Measurements from ENCODE around the gene DCBLD2.
"Not testable (repeated sequence)": the region's sequence is repeated elsewhere in the genome, so short reads cannot be mapped to it uniquely, and the experiment has no call there.

DCBLD2 gene

DNA sequence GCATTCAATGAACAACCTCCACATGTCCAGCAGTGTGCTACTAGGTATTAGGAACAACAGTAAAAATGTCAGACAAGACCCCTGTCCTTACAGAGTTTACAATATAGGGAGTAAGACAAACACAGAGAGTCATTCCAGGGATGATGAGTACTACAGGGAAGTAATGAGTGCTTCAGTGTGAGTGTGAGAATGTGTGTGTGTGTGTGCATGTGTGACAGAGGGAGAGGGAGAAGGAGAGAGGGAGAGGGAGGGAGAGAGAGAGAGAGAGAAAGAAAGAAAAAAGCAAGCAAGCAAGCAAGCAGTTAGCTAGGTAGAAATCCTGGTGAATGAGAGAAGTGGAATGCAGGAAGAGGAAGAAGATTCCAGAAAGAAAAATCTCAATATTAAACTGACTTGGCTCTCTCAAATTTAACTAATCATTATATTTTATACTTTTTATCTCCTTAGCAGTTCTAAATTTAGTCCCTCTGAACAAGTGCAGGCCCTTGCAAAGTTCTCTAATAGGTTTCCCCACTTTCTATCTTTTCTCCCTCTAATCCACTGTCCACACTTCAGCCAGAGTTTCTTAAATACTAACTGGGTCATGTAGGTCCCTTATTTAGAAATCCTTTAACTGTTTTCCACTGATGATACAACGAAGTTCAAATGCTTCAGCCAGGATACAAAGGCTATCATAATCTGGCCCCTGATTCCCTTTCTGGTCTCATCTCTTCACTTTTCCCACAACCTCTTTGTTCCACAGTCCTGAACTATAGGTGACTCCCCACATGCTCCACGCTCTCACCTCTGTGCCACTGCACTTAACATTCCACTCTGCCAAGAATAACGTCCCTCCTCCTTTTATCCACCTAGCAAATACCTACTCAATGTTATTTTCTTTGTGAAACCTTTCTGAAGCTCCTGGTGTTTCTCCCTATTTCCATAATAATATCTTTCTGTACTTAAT lies 10.3 kb downstream of the DCBLD2 start:
- DNase-seq: no peak

- DNase-seq: no peak
These were observed 11.2 kb downstream of the DCBLD2 start for GRCh38 chr3:98890181-98890835.

GRCh38 chr3:98887684-98888083 lies 13.8 kb downstream of the DCBLD2 start:
- no peak for DNase-seq

DNA sequence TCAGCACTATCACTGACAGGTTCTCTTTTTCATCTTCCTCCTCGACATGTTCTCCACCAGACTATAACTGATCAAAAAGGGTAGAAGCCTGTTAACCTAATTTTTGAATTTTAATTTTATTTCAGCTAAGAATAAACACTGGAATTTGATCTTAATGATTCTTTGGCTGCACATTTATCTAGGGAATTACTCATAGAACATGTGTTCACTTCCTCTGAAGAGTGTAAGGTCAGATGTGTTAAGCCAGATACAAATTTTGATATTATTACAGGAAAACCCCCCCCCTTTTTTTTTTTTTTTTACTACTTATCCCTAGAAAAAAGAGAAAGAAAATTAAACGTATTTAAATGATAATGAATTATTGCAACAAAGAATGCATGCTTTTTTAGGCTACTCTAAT lies 15.0 kb downstream of the DCBLD2 start:
- DNase-seq: no peak

- no peak for DNase-seq
These were observed 15.6 kb downstream of the DCBLD2 start for GRCh38 chr3:98885851-98886250.

DNA sequence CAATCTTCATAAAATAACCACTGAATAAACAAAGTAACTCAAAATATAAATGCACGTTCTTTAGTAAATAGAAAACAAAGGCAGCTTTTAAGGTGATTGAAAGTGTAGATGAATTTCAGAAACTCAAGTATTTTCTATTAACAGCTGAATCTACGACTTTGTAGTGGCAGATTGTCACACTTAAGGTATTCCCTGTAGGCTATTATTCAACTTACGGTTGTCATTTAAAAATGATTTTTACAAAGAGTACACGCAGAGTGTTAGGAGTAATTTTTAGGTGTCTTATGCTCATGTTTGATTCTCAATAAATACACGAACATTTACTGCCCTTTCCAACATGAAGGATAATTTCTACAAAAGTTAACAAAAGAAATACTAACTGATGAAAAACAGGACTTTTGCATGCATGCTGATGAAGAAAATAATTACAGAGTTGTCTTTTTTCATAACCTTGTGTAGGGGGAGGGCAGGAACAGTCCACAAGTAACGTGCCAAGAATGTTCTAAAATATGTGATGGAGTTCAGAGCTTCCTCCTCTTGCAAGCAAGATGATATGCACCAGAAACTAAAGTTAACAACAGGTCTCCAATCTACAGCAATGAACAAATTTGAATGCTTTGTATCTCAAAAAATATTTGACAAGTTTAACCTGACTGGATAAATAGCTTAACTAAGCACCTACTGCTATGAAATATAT lies 16.7 kb downstream of the DCBLD2 start:
- no peak for DNase-seq

DNA sequence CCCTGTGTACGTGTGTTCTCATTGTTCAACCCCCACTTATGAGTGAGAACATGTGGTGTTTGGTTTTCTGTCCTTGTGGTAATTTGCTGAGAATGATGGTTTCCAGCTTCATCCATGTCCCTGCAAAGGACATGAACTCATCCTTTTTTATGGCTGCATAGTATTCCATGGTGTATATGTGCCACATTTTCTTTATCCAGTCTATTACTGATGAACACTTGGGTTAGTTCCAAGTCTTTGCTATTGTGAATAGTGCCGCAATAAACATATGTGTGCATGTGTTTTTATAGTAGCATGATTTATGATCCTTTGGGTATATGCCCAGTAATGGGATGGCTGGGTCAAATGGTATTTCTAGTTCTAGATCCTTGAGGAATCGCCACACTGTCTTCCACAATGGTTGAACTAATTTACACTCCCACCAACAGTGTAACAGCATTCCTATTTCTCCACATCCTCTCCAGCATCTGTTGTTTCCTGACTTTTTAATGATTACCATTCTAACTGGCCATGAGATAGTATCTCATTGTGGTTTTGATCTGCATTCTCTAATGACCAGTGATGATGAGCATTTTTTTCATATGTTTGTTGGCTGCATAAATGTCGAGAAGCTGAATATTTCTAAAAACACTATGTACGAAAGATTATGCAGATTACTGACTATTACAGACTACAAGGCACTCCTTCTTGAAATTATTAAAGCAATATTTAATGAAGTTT lies 18.7 kb downstream of the DCBLD2 start:
- DNase-seq: not testable (repeated sequence)

GRCh38 chr3:98877132-98877531 lies 24.4 kb downstream of the DCBLD2 start:
- DNase-seq: no peak

DNA sequence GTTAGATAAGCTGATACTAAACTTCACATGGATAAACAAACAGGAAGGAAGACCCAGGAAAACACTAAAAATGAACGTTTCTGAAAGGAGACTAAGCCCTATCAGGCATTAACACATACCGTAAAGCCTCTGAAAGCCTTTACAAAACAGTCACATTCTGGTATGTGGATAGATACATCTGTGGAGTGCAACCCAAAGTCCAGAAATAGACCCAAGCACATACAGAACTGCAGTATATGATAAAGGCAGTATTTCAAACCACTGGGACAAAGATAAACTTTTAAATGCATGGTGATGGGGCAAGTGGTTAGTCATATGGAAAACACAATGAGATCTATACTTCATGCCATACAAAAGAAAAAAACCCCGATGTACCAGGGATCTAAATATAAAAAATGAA lies 26.0 kb downstream of the DCBLD2 start:
- DNase-seq: no peak

- DNase-seq: no peak
These were observed 26.8 kb downstream of the DCBLD2 start for GRCh38 chr3:98874602-98875249.

- no peak for DNase-seq
These were observed 32.1 kb downstream of the DCBLD2 start for GRCh38 chr3:98869391-98869790.

DNA sequence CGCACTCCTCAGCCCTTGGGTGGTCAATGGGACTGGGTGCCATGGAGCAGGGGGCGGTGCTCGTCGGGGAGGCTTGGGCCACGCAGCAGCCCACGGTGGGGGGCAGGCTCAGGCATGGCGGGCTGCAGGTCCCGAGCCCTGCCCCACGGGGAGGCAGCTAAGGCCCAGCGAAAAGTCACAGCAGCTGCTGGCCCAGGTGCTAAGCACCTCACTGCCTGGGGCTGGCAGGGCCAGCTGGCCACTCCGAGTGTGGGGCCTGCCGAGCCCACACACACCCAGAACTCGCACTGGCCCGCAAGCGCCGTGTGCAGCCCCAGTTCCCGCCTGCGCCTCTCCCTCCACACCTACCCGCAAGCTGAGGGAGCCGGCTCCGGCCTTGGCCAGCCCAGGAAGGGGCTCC lies 43.5 kb downstream of the DCBLD2 start:
- DNase-seq: not testable (repeated sequence)

GRCh38 chr3:98857258-98857657 lies 44.2 kb downstream of the DCBLD2 start:
- DNase-seq: not testable (repeated sequence)

GRCh38 chr3:98856724-98857123 lies 44.8 kb downstream of the DCBLD2 start:
- no peak for DNase-seq

GRCh38 chr3:98855806-98856400 lies 45.6 kb downstream of the DCBLD2 start:
- DNase-seq: no peak

DNA sequence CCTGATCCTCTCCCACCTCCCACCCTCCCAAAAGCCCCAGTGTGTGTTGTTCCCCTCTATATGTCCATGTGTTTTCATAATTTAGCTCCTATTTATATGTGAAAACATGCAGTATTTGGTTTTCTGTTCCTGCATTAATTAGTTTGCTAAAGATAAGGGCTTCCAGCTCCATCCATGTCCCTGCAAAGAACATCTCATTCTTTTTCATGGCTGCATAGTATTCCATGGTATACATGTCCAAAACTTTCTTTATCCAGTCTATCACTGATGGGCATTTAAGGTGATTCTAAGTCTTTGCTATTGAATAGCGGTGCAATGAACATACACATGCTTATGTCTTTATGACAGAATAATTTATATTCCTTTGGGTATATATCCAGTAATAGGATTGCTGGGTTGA lies 53.4 kb downstream of the DCBLD2 start:
- no peak for DNase-seq

- no peak for DNase-seq
These were observed 55.4 kb downstream of the DCBLD2 start for GRCh38 chr3:98846101-98846500.

DNA sequence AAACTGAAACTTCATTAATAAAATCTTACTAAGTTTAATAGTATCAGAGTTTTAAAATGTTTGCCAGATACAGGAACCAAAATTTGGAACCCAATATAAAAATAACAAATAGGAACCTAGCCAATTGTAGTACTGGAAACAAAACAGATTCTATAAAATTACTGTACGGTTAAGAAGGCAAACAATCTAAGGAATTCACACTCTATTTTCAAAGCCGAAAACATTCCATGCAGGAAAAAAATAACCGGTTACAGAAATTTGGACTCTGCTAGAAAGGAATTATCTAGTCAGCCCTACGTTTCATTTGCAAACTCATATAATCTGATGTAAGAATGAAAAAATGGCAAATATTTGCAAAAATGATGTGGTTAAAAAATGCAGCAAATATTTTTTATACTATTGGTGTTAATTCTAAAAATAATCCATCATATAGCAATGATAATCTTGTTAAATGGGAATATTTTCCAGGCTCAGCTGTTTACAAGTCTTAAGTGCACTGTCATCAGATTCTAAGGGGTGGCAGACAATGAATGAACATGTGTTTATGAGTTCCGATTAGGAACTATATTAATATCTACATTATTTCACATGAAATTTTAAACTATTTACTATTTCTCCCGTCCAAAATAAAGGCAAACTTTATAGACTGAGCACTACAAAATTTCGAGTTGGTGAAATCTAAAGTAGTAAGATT lies 58.1 kb downstream of the DCBLD2 start:
- DNase-seq: no peak

- DNase-seq: no peak
These were observed 61.6 kb downstream of the DCBLD2 start for GRCh38 chr3:98839846-98840245.

DNA sequence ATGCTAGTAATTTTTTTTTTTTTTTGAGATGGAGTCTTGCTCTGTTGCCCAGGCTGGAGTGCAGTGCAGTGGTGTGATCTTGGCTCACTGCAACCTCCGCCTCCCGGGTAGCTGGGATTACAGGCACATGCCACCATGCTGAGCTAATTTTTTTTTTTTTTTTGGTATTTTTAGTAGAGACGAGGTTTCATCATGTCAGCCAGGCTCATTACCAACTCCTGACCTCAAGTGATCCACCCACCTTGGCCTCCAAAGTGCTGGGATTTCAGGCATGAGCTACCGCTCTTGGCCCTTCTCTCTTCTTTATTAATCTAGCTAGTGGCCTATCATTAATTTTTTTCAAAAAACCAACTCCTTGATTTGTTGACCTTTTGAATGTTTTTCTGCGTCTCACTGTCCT lies 70.4 kb downstream of the DCBLD2 start:
- not testable (repeated sequence) for DNase-seq

GRCh38 chr3:98829246-98829832 lies 72.2 kb downstream of the DCBLD2 start:
- DNase-seq: no peak

All from NCI-H510A treated with DMSO at 0.1 percent for 48 hours (cell line).